ENCODE measurements around the gene CHCT1. TPM values are rescaled to one million over a fixed set of nuclear protein-coding genes. Genes with fewer than 3 reads are reported as not detected.

CHCT1 gene
- not detected in 2 replicates for total RNA-seq

GRCh38 chr17:60422162-60422665 lies at the start of gene CHCT1:
TSS of gene CHCT1 (plus strand) at chr17:60422489. CDS start at chr17:60422593, 104 bp downstream.

DNA sequence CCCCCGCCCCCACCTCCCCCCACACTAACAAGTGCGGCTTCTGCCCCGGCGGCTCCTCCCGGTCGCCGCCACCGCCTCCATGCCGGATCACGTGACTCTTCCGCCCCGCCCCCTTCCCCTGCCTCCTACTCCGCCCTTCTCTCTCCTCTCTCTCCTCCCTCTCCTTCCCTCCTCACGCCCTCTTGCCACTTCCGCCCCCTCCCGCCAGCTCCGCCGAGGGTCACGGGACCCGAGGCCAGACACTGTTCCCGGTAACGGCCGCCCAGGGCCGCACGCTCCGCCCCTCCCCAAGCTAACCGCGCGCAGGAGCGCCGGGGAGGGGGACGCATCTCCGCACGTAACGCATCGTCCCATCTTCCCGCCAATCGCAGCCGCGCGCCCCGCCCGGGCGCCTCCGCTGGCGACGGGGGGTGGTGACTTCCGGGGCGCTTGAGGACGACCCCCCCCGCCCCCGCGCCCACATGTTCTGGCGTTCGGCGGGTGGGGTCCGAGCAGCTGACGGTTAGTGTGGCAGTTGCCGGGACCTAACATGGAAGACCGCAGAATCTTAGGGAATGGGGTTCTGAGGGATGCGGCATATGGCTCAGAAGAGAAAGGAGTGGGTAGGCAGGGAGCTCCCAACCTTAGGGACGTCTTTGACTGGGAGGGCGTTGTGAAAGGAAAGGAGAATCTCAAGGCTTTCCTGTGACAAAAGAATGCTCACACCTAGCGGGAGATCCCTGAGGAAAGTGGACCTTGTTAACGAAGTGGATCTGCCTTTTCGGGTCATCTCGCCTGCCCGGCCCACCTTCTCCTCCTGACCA lies 30.0 kb upstream of the CHCT1 start, which contains the start of gene USP32:
USP32 (minus strand) TSS at position 92 of the 803 bp plus-strand sequence. CDS start 194 bp downstream, outside the sequence.

Other genes starting within 250 kb of the CHCT1 start
- gene USP32, start 30.4 kb upstream of the CHCT1 start, total RNA-seq = 32.7 and 46.8 TPM in 2 replicates
- gene APPBP2, start 103.8 kb downstream of the CHCT1 start, total RNA-seq = 44.9 and 51.5 TPM in 2 replicates
- 9.5 and 13.1 TPM in 2 replicates for gene PPM1D, start 177.7 kb downstream of the CHCT1 start, total RNA-seq

Measured in bronchial smooth muscle cell (primary cell).